Transverse colon (tissue), 1 donor: Measurements from ENCODE around the gene RTP2.

Source experiments
- EP300 ChIP-seq: sonication (generic); formaldehyde crosslinking; IDR thresholded peaks from one replicate; pipeline ENCODE4 v1.6.1; 2017; ENCODE audit warnings: antibody characterized with exemption, low read depth
- POLR2A ChIP-seq: fragments of 450-650 bp; IDR thresholded peaks from one replicate; pipeline ENCODE4 v1.6.1; 2016; ENCODE audit warnings: antibody characterized with exemption, mild to moderate bottlenecking, moderate library complexity

GRCh38 chr3:187738071-187738330, 35.6 kb upstream of the RTP2 start:
- TF ChIP-seq POLR2A: no peak
- no peak for TF ChIP-seq EP300
